ENCODE results near the gene ETFA.

ETFA gene

GRCh38 chr15:76169018-76169417 lies 142.3 kb downstream of the ETFA start:
- DNase-seq = peak; percentile 54

GRCh38 chr15:76168237-76168984 lies 142.9 kb downstream of the ETFA start:
- DNase-seq = no peak

GRCh38 chr15:76165951-76166350 lies 145.3 kb downstream of the ETFA start:
- DNase-seq = no peak
